HEK293T (cell line): Measurements from ENCODE around the gene CCSER1.

Source experiments
- BHLHE40 ChIP-seq: fragments of 450-650 bp; IDR thresholded peaks from 2 replicates; pipeline ENCODE4 v1.6.1; 2016; ENCODE audit warnings: mild to moderate bottlenecking, moderate library complexity, borderline replicate concordance
- FOXK2 ChIP-seq: fragments of 450-650 bp; IDR thresholded peaks from 2 replicates; pipeline ENCODE4 v1.6.1; 2016; ENCODE audit warnings: mild to moderate bottlenecking
- FOXM1 ChIP-seq: fragments of 450-650 bp; IDR thresholded peaks from 2 replicates; pipeline ENCODE4 v1.6.1; 2017; ENCODE audit warnings: mild to moderate bottlenecking, borderline replicate concordance
- LEF1 ChIP-seq: fragments of 450-650 bp; IDR thresholded peaks from 2 replicates; pipeline ENCODE4 v1.6.1; 2017; ENCODE audit warnings: mild to moderate bottlenecking, borderline replicate concordance
- NFRKB ChIP-seq: fragments of 450-650 bp; IDR thresholded peaks from 2 replicates; pipeline ENCODE4 v1.6.1; 2016; ENCODE audit warnings: mild to moderate bottlenecking, moderate library complexity
- SP1 ChIP-seq: fragments of 450-650 bp; IDR thresholded peaks from 2 replicates; pipeline ENCODE4 v1.6.1; 2017
- SUZ12 ChIP-seq: fragments of 450-650 bp; IDR thresholded peaks from 2 replicates; pipeline ENCODE4 v1.6.1; 2016; ENCODE audit warnings: mild to moderate bottlenecking

DNA sequence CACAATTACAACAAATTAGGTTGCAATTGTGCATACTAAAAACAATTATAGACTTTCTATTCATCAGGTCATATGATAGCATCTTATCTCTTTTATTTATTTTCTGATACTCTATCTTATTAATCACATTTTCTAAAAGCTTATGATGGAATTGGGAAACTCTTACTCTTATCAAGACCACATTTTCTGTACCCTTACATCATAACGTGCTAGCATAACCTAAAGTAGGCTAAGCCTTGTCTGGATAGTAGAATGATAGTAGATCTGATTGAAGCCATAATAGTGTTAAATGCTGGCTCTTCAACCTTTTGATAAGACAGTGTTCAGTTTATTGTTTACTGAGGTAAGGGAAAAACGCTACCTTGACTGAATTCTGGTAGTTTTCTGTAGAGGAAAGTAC is 294.0 kb downstream of the CCSER1 start:
- TF ChIP-seq FOXM1 (no peak), NFRKB (no peak), BHLHE40 (no peak), SUZ12 (no peak), SP1 (no peak), FOXK2 (no peak), LEF1 (no peak)
